Mucosa of stomach (tissue), 1 donor: Measurements from ENCODE around the gene FCGR2B.
"Not testable (repeated sequence)": the region's sequence is repeated elsewhere in the genome, so short reads cannot be mapped to it uniquely, and the experiment has no call there.

Experiments
- H3K27me3 ChIP-seq: one replicate; pipeline ENCODE4 v1.7.0; 2013; ENCODE audit warnings: mild to moderate bottlenecking, low read length; ENCODE audit not compliant: control insufficient read depth, insufficient read depth
- H3K36me3 ChIP-seq: one replicate; pipeline ENCODE4 v1.7.0; 2013; ENCODE audit warnings: low read length; ENCODE audit not compliant: control insufficient read depth, insufficient read depth
- H3K4me1 ChIP-seq: one replicate; pipeline ENCODE4 v1.7.0; 2013; ENCODE audit warnings: mild to moderate bottlenecking, low read length; ENCODE audit not compliant: control insufficient read depth, insufficient read depth
- H3K4me3 ChIP-seq: one replicate; pipeline ENCODE4 v1.7.0; 2013; ENCODE audit warnings: low read length
- H3K9ac ChIP-seq: one replicate; pipeline ENCODE4 v1.7.0; 2013; ENCODE audit warnings: mild to moderate bottlenecking, low read length, moderate library complexity
- H3K9me3 ChIP-seq: one replicate; pipeline ENCODE4 v1.7.0; 2013; ENCODE audit warnings: mild to moderate bottlenecking, low read length, moderate library complexity; ENCODE audit not compliant: control insufficient read depth
- donor health status: Pancreatic carcinoma.

The FCGR2B gene

GRCh38 chr1:161634993-161635392 is 27.9 kb upstream of the FCGR2B start:
- H3K9me3 ChIP-seq, H3K4me1 ChIP-seq, H3K4me3 ChIP-seq, H3K27me3 ChIP-seq, H3K9ac ChIP-seq, H3K36me3 ChIP-seq: not testable (repeated sequence)

GRCh38 chr1:161636189-161636782 is 26.7 kb upstream of the FCGR2B start:
- not testable (repeated sequence) for H3K36me3 ChIP-seq, H3K4me1 ChIP-seq, H3K9me3 ChIP-seq, H3K27me3 ChIP-seq, H3K9ac ChIP-seq, H3K4me3 ChIP-seq

- H3K4me1 ChIP-seq, H3K4me3 ChIP-seq, H3K36me3 ChIP-seq, H3K27me3 ChIP-seq, H3K9me3 ChIP-seq, H3K9ac ChIP-seq: not testable (repeated sequence)
Observed at GRCh38 chr1:161636976-161637375, 26.0 kb upstream of the FCGR2B start.

DNA sequence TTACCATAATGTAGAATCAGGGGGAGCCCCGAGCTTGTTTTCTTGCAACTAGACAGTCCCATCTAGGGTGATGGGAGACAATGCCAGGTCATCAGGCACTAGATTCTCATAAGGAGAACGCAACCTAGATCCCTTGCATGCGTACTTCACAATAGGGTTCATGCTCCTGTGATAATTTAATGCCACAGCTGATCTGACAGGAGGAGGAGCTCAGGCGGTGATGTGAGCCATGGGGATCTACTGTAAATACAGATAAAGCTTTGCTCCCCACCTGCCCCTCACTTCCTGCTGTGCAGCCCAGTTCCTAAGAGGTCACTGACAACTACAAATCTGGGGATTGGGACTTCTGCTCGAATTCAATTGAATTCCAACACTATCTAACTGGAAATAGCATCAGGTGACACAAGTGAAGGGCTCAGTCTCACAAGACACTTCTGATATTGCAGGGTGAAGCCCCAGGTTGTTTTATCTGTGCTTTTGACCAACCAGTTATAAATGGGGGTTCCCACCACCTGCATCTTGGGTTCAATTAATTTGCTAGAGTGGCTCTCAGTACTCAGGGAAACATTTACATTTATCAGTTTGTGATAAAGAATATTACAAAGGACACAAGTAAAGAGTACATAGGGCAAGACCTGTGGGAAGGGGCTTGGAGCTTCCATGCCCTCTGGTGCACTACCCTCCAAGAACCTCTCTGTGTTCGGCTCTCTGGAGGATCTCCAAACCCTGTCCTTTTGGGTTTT is 24.5 kb upstream of the FCGR2B start:
- not testable (repeated sequence) for H3K27me3 ChIP-seq, H3K36me3 ChIP-seq, H3K9ac ChIP-seq, H3K4me1 ChIP-seq, H3K9me3 ChIP-seq, H3K4me3 ChIP-seq

DNA sequence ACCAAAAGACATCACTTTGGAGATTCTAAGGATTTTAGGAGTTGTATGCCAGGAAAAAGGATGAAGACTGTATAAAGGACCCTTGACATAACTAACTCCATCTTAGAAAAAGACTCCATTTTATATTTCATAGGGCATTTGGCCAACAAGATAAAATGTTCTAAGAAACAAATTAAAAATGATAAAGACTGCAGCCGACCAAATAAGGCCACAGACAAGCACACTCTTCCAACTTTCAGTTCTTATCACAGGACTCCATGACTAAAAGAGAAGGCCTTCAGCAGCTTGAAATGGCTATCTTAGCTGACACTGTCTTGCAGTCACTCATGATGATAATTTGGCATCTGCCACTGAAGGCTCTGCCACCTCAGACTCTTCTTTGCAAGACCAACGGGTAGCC is 23.7 kb upstream of the FCGR2B start:
- H3K36me3 ChIP-seq, H3K27me3 ChIP-seq, H3K9ac ChIP-seq, H3K4me1 ChIP-seq, H3K9me3 ChIP-seq, H3K4me3 ChIP-seq: not testable (repeated sequence)

- not testable (repeated sequence) for H3K9ac ChIP-seq, H3K27me3 ChIP-seq, H3K9me3 ChIP-seq, H3K4me1 ChIP-seq, H3K36me3 ChIP-seq, H3K4me3 ChIP-seq
Observed at GRCh38 chr1:161642697-161643096, 20.2 kb upstream of the FCGR2B start.

- not testable (repeated sequence) for H3K4me1 ChIP-seq, H3K4me3 ChIP-seq, H3K9me3 ChIP-seq, H3K27me3 ChIP-seq, H3K36me3 ChIP-seq, H3K9ac ChIP-seq
Observed at GRCh38 chr1:161643481-161644208, 19.3 kb upstream of the FCGR2B start.

- not testable (repeated sequence) for H3K4me3 ChIP-seq, H3K36me3 ChIP-seq, H3K27me3 ChIP-seq, H3K9me3 ChIP-seq, H3K9ac ChIP-seq, H3K4me1 ChIP-seq
Observed at GRCh38 chr1:161644855-161645254, 18.1 kb upstream of the FCGR2B start.

DNA sequence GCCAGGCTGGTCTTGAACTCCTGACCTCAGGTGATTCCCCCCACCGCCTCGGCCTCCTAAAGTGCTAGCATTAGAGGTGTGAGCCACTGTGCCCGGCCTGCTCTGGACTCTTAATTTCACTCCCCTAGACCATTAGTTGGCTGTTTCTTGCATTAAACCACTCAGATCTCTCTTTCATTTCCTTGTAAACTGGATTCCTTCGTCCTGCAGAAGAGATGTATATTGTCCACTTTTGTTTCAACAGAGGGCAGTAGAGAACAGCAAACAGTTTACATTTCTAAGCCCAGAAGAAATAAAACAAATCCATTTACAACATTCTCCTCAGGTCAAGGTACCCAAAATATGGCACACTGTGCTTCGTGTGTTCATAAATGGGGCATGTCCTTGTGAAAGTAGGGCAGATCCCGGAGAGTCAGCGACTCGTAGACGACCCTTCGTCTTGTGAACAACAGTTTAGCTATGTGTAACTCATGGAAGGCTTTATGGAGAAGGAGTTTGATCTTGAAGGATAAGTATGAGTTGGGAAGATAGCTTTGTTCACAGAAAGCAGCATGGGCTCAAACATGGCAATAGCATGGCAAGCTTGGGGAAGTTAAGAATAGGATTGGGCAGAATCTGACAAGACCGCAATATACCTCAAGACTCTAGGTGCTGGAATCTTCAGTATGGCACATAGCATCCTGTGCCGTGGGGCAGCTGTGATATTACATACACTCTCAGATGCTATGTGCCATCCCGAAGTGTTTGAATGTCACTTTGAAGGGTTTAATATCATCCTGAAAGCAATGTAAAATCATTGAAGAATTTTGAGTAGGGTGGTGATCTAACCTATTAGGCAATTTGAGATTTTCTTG is 15.2 kb upstream of the FCGR2B start:
- H3K27me3 ChIP-seq, H3K36me3 ChIP-seq, H3K9ac ChIP-seq, H3K4me3 ChIP-seq, H3K9me3 ChIP-seq, H3K4me1 ChIP-seq: not testable (repeated sequence)

DNA sequence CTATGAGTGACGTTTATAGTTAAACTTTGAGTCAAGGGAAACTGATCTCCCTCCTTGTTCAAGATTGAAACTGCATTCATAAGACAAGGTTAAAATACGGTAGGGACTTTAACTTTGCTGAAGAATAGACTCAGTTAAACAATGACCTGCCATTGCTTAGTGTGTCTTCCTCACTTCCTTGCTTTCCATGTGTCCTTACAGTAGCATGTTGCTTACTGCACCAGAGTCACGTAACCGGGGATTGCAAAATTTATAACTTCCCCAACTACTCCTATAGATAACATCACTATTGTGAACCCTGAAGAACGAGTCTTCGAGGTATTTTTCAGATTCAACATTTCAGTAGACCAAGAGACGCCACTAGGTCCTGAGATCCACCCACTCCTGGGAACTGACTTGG is 9.4 kb upstream of the FCGR2B start:
- H3K9ac ChIP-seq = not testable (repeated sequence)

GRCh38 chr1:161653971-161654370 is 9.0 kb upstream of the FCGR2B start:
- H3K27me3 ChIP-seq, H3K36me3 ChIP-seq, H3K9ac ChIP-seq, H3K4me1 ChIP-seq, H3K4me3 ChIP-seq, H3K9me3 ChIP-seq: not testable (repeated sequence)

More for the DNA sequence above, 9.4 kb upstream of the FCGR2B start:
- not testable (repeated sequence) for H3K4me1 ChIP-seq, H3K27me3 ChIP-seq, H3K4me3 ChIP-seq, H3K9me3 ChIP-seq, H3K36me3 ChIP-seq

GRCh38 chr1:161658524-161658923 is 4.4 kb upstream of the FCGR2B start:
- not testable (repeated sequence) for H3K4me1 ChIP-seq, H3K9ac ChIP-seq, H3K9me3 ChIP-seq, H3K36me3 ChIP-seq, H3K27me3 ChIP-seq, H3K4me3 ChIP-seq
